ENCODE results near the gene SLC2A2.

- TF ChIP-seq POLR2AphosphoS5 (IDR thresholded peaks at IDR 0.05) (no peak), POLR2A (IDR thresholded peaks at IDR 0.05) (no peak), EP300 (IDR thresholded peaks at IDR 0.05) (no peak)
These were observed 25.1 kb downstream of the SLC2A2 start for GRCh38 chr3:171001250-171001893.

All from suprapubic skin (tissue), 4 donors.